DND-41 (cell line): ENCODE results near the gene KSR2.

Experiments
- ATAC-seq: fragments of 200-7000 bp; cut with Tn5 transposase; 3 replicates; pipeline ENCODE4 v1.9.1; 2021; ENCODE audit warnings: low read depth; ENCODE audit not compliant: insufficient read depth
- DNase-seq: peaks from one replicate; pipeline ENCODE4 v3.0.0-alpha.2; 2020
- H2AFZ ChIP-seq: 2 replicates; pipeline ENCODE4 v1.6.0; 2012; ENCODE audit warnings: low read depth, low read length
- H3K27ac ChIP-seq: 2 replicates; pipeline ENCODE4 v1.5.1; 2012; ENCODE audit warnings: low read length, inconsistent platforms
- H3K27me3 ChIP-seq: fragments of 200-600 bp; sonication (generic); 2 replicates; pipeline ENCODE4 v1.6.0; 2012; ENCODE audit warnings: low read length, mild to moderate bottlenecking, inconsistent platforms; ENCODE audit not compliant: insufficient read depth, poor library complexity
- H3K36me3 ChIP-seq: 2 replicates; pipeline ENCODE4 v1.5.1; 2012; ENCODE audit warnings: low read length, inconsistent platforms; ENCODE audit not compliant: insufficient read depth
- H3K4me1 ChIP-seq: 2 replicates; pipeline ENCODE4 v1.5.1; 2012; ENCODE audit warnings: mild to moderate bottlenecking, low read length; ENCODE audit not compliant: insufficient read depth
- H3K4me2 ChIP-seq: 2 replicates; pipeline ENCODE4 v1.6.0; 2012; ENCODE audit warnings: mild to moderate bottlenecking, moderate library complexity, low read length, inconsistent platforms; ENCODE audit not compliant: insufficient read depth
- H3K4me3 ChIP-seq, 2 experiments: fragments of 200-600 bp in 1 of 2; shearing (Covaris generic) in 1 of 2; 2 replicates each; pipeline ENCODE4 v1.5.1; 2012 to 2016; ENCODE audit warnings: inconsistent platforms in 2 of 2, low read length in 2 of 2, mild to moderate bottlenecking in 2 of 2, low read depth in 1 of 2, moderate library complexity in 1 of 2
- H3K79me2 ChIP-seq: 2 replicates; pipeline ENCODE4 v1.6.0; 2012; ENCODE audit warnings: low read length, inconsistent platforms; ENCODE audit not compliant: insufficient read depth
- H3K9ac ChIP-seq: 2 replicates; pipeline ENCODE4 v1.6.0; 2012; ENCODE audit warnings: low read depth, mild to moderate bottlenecking, inconsistent platforms, low read length, moderate library complexity
- H3K9me3 ChIP-seq: 2 replicates; pipeline ENCODE4 v1.5.1; 2012; ENCODE audit warnings: low read length, moderate library complexity, mild to moderate bottlenecking, inconsistent platforms; ENCODE audit not compliant: insufficient read depth, severe bottlenecking
- H4K20me1 ChIP-seq: 2 replicates; pipeline ENCODE4 v1.6.0; 2012; ENCODE audit warnings: low read length; ENCODE audit not compliant: insufficient read depth
- EZH2 ChIP-seq: IDR thresholded peaks from 3 replicates; pipeline ENCODE4 v1.6.1; 2012; ENCODE audit warnings: borderline replicate concordance, low read depth, mild to moderate bottlenecking, moderate library complexity, low read length, inconsistent platforms; ENCODE audit not compliant: severe bottlenecking
- TF ChIP-seq, protein P1 (sequence below): IDR thresholded peaks from 2 replicates; pipeline ENCODE4 v1.5.1; 2012; ENCODE audit warnings: borderline replicate concordance, low read length, moderate library complexity, mild to moderate bottlenecking; ENCODE audit not compliant: poor library complexity, severe bottlenecking; ENCODE audit errors: extremely low read depth

Gene KSR2

DNA sequence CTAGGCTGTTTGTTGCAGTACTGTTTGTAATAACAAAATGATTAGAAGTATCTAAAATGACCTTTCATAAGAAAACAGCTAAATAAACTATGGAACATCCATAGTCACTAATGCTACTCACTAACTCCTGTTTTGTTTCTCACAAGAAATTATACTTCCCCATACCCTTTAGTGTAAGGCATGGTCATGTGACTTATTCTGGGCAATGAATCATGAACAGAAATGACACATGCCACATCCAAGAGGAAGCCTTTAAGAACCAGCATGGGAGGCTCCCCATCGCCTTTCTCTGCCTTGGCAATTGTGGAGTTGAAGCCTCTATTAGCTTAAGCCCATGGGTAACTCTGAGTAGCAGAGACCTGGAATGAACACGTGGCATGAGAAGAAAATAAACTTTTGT is 49.3 kb downstream of the KSR2 start:
- no peak for TF ChIP-seq EZH2
- TF ChIP-seq, protein P1, sequence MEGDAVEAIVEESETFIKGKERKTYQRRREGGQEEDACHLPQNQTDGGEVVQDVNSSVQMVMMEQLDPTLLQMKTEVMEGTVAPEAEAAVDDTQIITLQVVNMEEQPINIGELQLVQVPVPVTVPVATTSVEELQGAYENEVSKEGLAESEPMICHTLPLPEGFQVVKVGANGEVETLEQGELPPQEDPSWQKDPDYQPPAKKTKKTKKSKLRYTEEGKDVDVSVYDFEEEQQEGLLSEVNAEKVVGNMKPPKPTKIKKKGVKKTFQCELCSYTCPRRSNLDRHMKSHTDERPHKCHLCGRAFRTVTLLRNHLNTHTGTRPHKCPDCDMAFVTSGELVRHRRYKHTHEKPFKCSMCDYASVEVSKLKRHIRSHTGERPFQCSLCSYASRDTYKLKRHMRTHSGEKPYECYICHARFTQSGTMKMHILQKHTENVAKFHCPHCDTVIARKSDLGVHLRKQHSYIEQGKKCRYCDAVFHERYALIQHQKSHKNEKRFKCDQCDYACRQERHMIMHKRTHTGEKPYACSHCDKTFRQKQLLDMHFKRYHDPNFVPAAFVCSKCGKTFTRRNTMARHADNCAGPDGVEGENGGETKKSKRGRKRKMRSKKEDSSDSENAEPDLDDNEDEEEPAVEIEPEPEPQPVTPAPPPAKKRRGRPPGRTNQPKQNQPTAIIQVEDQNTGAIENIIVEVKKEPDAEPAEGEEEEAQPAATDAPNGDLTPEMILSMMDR = no peak
- Histone ChIP-seq H3K9ac (no peak overlapping the region), H4K20me1 (no peaks in the 10 kb centered on the region), H3K79me2 (no peaks in the 10 kb centered on the region), H3K4me2 (no peak overlapping the region), H3K27me3 (no peaks in the 10 kb centered on the region), H3K4me3 (no peak overlapping the region), H3K9me3 (no peaks in the 10 kb centered on the region), H3K27ac (no peak overlapping the region), H2AFZ (no peak overlapping the region), H3K4me1 (no peaks in the 10 kb centered on the region), H3K36me3 (no peaks in the 10 kb centered on the region)
- DNase-seq = no peak
- no peak for ATAC-seq

DNA sequence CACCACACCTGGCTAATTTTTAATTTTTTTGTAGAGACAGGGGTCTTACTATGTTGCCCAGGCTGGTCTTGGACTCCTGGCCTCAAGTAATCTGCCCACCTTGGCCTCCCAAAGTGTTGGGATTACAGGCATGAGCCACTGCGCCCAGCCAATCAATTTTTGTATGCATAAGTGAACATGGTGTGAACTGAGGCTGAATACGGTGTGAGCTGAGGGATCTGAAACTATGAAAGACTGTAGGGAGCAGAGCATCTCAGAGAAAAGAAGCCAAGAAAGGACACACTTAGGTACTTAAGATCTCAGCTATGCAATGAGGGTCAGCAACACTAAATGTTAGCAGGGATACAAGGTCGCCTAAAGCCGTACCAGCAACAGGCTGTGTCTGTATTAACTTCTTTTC is 54.1 kb downstream of the KSR2 start:
- Histone ChIP-seq H3K9me3 (no peaks in the 10 kb centered on the region), H3K27me3 (no peaks in the 10 kb centered on the region), H3K4me2 (no peak overlapping the region), H3K36me3 (no peaks in the 10 kb centered on the region), H3K4me3 (no peak overlapping the region), H3K9ac (no peak overlapping the region), H4K20me1 (no peaks in the 10 kb centered on the region), H3K79me2 (no peaks in the 10 kb centered on the region), H3K27ac (no peak overlapping the region), H3K4me1 (no peaks in the 10 kb centered on the region), H2AFZ (no peak overlapping the region)
- no peak for ATAC-seq
- no peak for DNase-seq
- TF ChIP-seq, protein P1 = no peak
- TF ChIP-seq EZH2 = no peak

DNA sequence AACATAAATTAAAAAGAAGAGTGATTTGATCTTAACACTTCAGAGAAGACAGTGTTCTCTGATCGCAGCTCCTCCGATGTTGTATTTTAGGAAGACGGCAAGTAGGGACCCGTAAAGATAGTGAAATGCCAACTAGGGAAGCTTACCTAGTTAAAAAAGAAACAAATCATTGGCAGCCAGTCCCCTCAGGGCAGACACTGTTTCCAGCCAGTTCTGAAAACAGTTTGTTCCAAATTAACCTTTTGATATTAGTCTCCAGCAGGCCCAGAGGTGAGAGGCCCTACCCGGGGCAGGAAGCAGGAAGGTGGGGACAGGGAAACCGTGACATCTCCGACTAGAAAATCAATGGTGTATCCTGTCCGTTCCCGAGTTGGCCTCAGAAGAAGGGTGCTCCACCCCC is 56.0 kb downstream of the KSR2 start:
- H3K4me1 ChIP-seq = no peaks in the 10 kb centered on the region
- H3K27ac ChIP-seq = no peak overlapping the region
- H3K27me3 ChIP-seq = no peaks in the 10 kb centered on the region
- no peaks in the 10 kb centered on the region for H3K79me2 ChIP-seq
- no peaks in the 10 kb centered on the region for H3K9me3 ChIP-seq
- no peaks in the 10 kb centered on the region for H4K20me1 ChIP-seq
- TF ChIP-seq EZH2 = no peak
- TF ChIP-seq, protein P1 = no peak
- no peak for ATAC-seq
- DNase-seq = no peak
- no peak overlapping the region for H3K4me3 ChIP-seq
- H2AFZ ChIP-seq = no peak overlapping the region
- no peak overlapping the region for H3K9ac ChIP-seq
- H3K36me3 ChIP-seq = no peaks in the 10 kb centered on the region
- H3K4me2 ChIP-seq = no peak overlapping the region

DNA sequence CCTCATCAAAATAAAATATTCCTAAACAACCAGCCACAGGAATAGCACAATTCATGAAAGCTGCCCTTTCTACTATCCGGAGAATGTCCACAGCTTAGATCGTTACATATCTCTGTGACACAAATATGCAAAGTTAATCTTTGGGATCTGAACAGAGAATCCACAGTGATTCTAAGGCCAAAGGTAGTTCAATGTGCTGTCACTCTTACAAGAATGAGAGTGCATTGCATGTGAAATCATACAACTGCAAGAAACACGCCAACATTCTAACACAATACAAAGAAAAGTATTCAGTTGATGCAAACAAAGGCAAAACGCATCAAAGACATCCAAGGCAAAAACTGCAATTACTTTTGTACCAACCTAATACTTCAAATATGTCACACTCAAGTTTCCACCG is 60.4 kb downstream of the KSR2 start:
- Histone ChIP-seq H3K27me3 (no peaks in the 10 kb centered on the region), H3K36me3 (no peaks in the 10 kb centered on the region), H3K4me2 (no peak overlapping the region), H3K4me3 (no peak overlapping the region), H3K79me2 (no peaks in the 10 kb centered on the region), H3K4me1 (no peaks in the 10 kb centered on the region), H3K9ac (no peak overlapping the region), H2AFZ (no peak overlapping the region), H3K9me3 (no peaks in the 10 kb centered on the region), H4K20me1 (no peaks in the 10 kb centered on the region), H3K27ac (no peak overlapping the region)
- DNase-seq = no peak
- no peak for TF ChIP-seq EZH2
- TF ChIP-seq, protein P1 = no peak
- ATAC-seq = no peak
